Measurements from ENCODE around the gene CRYBA2. TPM values are rescaled to one million over a fixed set of nuclear protein-coding genes. Genes with fewer than 3 reads are reported as not detected.

CRYBA2 gene
- total RNA-seq, 1 experiment from 2014 or later = not detected

DNA sequence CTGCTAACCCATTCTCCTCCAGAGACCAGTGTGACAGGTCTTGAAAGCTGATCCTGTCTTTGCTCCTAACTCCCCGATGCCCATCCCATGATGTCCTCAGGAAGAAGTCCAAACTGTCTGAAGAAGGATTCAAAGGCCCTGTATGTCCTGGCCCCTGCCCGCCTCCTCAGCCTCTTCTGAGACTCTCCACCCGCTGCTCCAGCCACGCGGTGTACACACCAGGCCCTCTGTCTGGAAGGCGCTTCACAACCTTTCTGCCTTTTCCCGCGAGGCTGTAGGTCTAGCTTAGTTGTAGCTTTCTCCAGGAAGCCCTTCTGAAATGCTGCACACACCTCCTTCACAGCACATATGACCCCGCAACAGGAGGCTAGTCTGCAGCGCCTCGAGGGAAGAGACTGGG, 23.5 kb upstream of the CRYBA2 start:
- no TSS peak for BruUV-seq (replicated peaks)
- CTCF ChIA-PET = interaction anchor here (0.6 kb wide), 1 partner anchor 325 kb away, joined by 4 read pairs; no protein-coding TSS in a partner anchor
- no peak for DNase-seq (ENCODE audit: low read depth, low spot score)

DNA sequence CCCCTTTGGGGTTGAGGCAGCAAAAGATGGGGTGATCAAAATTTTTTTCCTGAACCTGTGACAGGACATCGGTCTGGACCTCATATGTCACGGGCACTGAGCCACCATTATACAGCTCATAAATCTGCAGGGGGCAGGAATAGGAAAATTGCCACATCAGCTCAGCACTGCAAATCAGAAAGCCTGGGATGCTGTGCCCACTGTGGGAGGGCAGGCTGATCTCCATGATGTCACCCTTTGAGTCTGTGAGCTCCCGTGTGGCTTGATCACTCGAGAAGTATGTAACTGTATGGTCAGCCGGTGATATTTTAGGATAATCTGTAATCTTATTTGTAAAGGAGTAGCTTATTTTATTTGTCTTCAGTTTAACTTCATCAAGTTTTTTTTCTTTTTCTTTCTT, 17.7 kb upstream of the CRYBA2 start:
- ATAC-seq (no peak), DNase-seq (ENCODE audit: low read depth, low spot score) (no peak)
- H3K4me1 ChIP-seq (ENCODE audit: control insufficient read depth, insufficient read depth, low read length) = no peaks in the 10 kb centered on the region
- H3K36me3 ChIP-seq (ENCODE audit: control insufficient read depth, insufficient read depth, low read length) = no peaks in the 10 kb centered on the region
- in situ Hi-C loops (cut with HindIII; ENCODE audit: low pct_unique_long_range_greater_than_20kb, low sequenced_read_pairs) = no loop called here
- no peak overlapping the region for H3K4me3 ChIP-seq (ENCODE audit: low read depth in 2 of 2, low read length in 2 of 2)
- ChIA-PET POLR2A (interaction anchor here (0.6 to 0.7 kb wide), 2 partner anchors 106 to 478 kb away, joined by 3 to 6 read pairs; no protein-coding TSS in a partner anchor), CTCF (interaction anchor here (1.0 to 2.0 kb wide), 5 partner anchors 16 to 142 kb away, joined by 3 to 12 read pairs (median 4); no protein-coding TSS in a partner anchor)
- H3K9me3 ChIP-seq (ENCODE audit: control insufficient read depth, insufficient read depth, low read depth, low read length) = no peaks in the 10 kb centered on the region
- H3K27ac ChIP-seq (ENCODE audit: low read length) = no peak overlapping the region
- H3K27me3 ChIP-seq (ENCODE audit: control insufficient read depth, insufficient read depth, low read length) = no peaks in the 10 kb centered on the region
- BruUV-seq (replicated peaks) = no TSS peak
- intact Hi-C loops (cut with micrococcal nuclease; ENCODE audit: unreplicated experiment) = no loop called here
- TF ChIP-seq, protein P1, sequence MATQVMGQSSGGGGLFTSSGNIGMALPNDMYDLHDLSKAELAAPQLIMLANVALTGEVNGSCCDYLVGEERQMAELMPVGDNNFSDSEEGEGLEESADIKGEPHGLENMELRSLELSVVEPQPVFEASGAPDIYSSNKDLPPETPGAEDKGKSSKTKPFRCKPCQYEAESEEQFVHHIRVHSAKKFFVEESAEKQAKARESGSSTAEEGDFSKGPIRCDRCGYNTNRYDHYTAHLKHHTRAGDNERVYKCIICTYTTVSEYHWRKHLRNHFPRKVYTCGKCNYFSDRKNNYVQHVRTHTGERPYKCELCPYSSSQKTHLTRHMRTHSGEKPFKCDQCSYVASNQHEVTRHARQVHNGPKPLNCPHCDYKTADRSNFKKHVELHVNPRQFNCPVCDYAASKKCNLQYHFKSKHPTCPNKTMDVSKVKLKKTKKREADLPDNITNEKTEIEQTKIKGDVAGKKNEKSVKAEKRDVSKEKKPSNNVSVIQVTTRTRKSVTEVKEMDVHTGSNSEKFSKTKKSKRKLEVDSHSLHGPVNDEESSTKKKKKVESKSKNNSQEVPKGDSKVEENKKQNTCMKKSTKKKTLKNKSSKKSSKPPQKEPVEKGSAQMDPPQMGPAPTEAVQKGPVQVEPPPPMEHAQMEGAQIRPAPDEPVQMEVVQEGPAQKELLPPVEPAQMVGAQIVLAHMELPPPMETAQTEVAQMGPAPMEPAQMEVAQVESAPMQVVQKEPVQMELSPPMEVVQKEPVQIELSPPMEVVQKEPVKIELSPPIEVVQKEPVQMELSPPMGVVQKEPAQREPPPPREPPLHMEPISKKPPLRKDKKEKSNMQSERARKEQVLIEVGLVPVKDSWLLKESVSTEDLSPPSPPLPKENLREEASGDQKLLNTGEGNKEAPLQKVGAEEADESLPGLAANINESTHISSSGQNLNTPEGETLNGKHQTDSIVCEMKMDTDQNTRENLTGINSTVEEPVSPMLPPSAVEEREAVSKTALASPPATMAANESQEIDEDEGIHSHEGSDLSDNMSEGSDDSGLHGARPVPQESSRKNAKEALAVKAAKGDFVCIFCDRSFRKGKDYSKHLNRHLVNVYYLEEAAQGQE (IDR thresholded peaks at IDR 0.05; ENCODE audit: insufficient read depth in 1 of 2, low read depth in 2 of 2, low read length in 1 of 2) = no peak
- TF ChIP-seq, protein P2, sequence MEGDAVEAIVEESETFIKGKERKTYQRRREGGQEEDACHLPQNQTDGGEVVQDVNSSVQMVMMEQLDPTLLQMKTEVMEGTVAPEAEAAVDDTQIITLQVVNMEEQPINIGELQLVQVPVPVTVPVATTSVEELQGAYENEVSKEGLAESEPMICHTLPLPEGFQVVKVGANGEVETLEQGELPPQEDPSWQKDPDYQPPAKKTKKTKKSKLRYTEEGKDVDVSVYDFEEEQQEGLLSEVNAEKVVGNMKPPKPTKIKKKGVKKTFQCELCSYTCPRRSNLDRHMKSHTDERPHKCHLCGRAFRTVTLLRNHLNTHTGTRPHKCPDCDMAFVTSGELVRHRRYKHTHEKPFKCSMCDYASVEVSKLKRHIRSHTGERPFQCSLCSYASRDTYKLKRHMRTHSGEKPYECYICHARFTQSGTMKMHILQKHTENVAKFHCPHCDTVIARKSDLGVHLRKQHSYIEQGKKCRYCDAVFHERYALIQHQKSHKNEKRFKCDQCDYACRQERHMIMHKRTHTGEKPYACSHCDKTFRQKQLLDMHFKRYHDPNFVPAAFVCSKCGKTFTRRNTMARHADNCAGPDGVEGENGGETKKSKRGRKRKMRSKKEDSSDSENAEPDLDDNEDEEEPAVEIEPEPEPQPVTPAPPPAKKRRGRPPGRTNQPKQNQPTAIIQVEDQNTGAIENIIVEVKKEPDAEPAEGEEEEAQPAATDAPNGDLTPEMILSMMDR (IDR thresholded peaks at IDR 0.05) = no peak
- TF ChIP-seq TCF7L2 (IDR thresholded peaks at IDR 0.05; ENCODE audit: low read depth, low read length) (no peak), SIN3A (IDR thresholded peaks at IDR 0.05; ENCODE audit: borderline replicate concordance, insufficient read depth, low read depth, low read length) (no peak), POLR2AphosphoS5 (IDR thresholded peaks at IDR 0.05; ENCODE audit: low read depth, low read length) (no peak)

More for the DNA sequence above, 23.5 kb upstream of the CRYBA2 start:
- H3K27ac ChIP-seq (ENCODE audit: low read length) = no peak overlapping the region
- ATAC-seq = no peak
- H3K27me3 ChIP-seq (ENCODE audit: control insufficient read depth, insufficient read depth, low read length) = no peaks in the 10 kb centered on the region
- H3K4me1 ChIP-seq (ENCODE audit: control insufficient read depth, insufficient read depth, low read length) = no peaks in the 10 kb centered on the region
- no peak overlapping the region for H3K4me3 ChIP-seq (ENCODE audit: low read depth in 2 of 2, low read length in 2 of 2)
- no peaks in the 10 kb centered on the region for H3K9me3 ChIP-seq (ENCODE audit: control insufficient read depth, insufficient read depth, low read depth, low read length)
- POLR2A ChIA-PET = interaction anchor here (0.5 to 0.7 kb wide), 2 partner anchors 136 to 371 kb away, joined by 3 to 8 read pairs; no protein-coding TSS in a partner anchor
- H3K36me3 ChIP-seq (ENCODE audit: control insufficient read depth, insufficient read depth, low read length) = no peaks in the 10 kb centered on the region
- in situ Hi-C loops (cut with HindIII; ENCODE audit: low pct_unique_long_range_greater_than_20kb, low sequenced_read_pairs) = no loop called here
- no peak for TF ChIP-seq TCF7L2 (IDR thresholded peaks at IDR 0.05; ENCODE audit: low read depth, low read length)
- TF ChIP-seq POLR2AphosphoS5 (IDR thresholded peaks at IDR 0.05; ENCODE audit: low read depth, low read length) = no peak
- intact Hi-C loops (cut with micrococcal nuclease; ENCODE audit: unreplicated experiment) = no loop called here

DNA sequence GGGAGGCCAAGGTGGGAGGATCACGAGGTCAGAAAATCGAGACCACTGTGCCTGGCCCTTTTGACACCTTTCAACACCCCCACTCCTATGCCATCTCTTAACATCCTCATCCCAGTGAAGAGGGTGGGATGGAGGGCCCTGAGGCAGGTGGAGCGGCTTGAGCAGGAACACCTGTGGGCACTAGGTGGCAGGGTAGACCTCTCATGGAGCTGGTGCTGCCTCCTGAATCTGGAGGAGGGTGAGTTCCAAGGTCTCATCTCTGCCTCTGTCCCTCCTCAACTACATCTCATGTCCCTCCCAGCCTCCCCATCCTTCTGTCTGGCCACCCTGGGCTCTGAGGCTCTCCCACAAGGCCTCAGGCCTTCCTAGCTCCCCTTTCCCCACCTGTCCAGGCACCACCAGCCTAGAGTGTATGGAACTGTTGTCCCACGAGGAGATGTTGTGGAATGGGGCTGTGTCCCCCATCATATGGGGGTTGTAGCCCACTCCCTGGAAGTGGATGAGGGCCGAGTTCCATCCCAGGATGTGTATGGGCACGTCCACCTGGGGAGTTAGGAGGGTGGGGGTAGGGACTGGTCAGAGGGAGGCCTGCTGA, 17.0 kb upstream of the CRYBA2 start:
- intact Hi-C loops (cut with micrococcal nuclease; ENCODE audit: unreplicated experiment) = no loop called here
- TF ChIP-seq, protein P2 (IDR thresholded peaks at IDR 0.05) = peak; percentile 84
- no peak for TF ChIP-seq SIN3A (IDR thresholded peaks at IDR 0.05; ENCODE audit: borderline replicate concordance, insufficient read depth, low read depth, low read length)
- Histone ChIP-seq H3K9me3 (ENCODE audit: control insufficient read depth, insufficient read depth, low read depth, low read length) (no peaks in the 10 kb centered on the region), H3K36me3 (ENCODE audit: control insufficient read depth, insufficient read depth, low read length) (no peaks in the 10 kb centered on the region), H3K27ac (ENCODE audit: low read length) (no peak overlapping the region), H3K4me3 (ENCODE audit: low read depth in 2 of 2, low read length in 2 of 2) (no peak overlapping the region), H3K4me1 (ENCODE audit: control insufficient read depth, insufficient read depth, low read length) (no peaks in the 10 kb centered on the region), H3K27me3 (ENCODE audit: control insufficient read depth, insufficient read depth, low read length) (no peaks in the 10 kb centered on the region)
- POLR2A ChIA-PET = interaction anchor here (0.6 to 0.7 kb wide), 2 partner anchors 107 to 478 kb away, joined by 3 to 6 read pairs; no protein-coding TSS in a partner anchor
- no TSS peak for BruUV-seq (replicated peaks)
- ATAC-seq (peak; percentile 93), DNase-seq (ENCODE audit: low read depth, low spot score) (no peak)
- in situ Hi-C loops (cut with HindIII; ENCODE audit: low pct_unique_long_range_greater_than_20kb, low sequenced_read_pairs) = no loop called here
- CTCF ChIA-PET = interaction anchor here (0.6 to 2.0 kb wide), 10 partner anchors 15 to 145 kb away, joined by 3 to 12 read pairs (median 5); no protein-coding TSS in a partner anchor
